ENCODE measurements around the gene GPD2.

DNA sequence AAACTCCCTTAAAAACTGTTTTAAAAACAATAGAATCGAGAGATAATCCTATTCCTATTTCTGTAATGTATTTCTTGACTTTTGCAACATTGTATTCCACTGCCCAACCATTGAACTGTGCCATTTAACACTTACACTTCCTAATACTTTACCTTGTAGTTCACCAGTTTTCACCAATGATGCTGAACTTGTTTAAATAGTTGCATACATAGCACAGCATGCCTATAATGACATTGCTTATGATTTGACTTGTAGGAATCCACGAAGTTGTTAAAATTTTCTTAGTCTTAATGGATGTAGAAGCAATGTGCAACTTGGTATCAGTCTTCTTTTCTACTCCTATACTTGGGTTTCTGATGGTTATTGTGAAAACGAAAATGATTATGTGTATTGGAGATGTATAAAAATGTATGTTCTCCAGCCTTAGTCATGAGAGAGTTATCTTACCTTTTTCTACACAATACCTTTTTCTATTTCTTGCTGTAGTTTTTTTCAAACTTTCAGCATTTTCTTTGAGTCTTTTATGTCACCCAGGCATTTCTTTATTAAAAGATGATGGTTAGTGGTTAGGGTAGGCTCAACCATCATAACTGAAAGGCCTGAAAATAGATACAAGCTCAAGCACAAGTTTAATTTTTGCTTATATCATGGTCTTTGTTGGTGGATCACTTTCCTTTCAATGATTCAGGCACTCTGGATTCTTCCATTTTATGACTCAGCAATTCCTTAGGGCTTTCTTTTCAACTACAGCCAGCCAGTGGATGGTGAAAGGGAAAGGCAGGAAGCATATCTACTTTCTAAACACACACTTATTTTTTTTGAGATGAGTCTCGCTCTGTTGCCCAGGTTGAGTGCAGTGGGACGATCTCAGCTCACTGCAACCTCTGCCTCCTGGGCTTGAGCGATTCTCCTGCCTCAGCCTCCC is 9.4 kb downstream of the GPD2 start:
- TF ChIP-seq, protein P1, sequence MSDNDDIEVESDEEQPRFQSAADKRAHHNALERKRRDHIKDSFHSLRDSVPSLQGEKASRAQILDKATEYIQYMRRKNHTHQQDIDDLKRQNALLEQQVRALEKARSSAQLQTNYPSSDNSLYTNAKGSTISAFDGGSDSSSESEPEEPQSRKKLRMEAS (IDR thresholded peaks at IDR 0.05; ENCODE audit: low read depth, low read length): no peak
- TF ChIP-seq, protein P2, sequence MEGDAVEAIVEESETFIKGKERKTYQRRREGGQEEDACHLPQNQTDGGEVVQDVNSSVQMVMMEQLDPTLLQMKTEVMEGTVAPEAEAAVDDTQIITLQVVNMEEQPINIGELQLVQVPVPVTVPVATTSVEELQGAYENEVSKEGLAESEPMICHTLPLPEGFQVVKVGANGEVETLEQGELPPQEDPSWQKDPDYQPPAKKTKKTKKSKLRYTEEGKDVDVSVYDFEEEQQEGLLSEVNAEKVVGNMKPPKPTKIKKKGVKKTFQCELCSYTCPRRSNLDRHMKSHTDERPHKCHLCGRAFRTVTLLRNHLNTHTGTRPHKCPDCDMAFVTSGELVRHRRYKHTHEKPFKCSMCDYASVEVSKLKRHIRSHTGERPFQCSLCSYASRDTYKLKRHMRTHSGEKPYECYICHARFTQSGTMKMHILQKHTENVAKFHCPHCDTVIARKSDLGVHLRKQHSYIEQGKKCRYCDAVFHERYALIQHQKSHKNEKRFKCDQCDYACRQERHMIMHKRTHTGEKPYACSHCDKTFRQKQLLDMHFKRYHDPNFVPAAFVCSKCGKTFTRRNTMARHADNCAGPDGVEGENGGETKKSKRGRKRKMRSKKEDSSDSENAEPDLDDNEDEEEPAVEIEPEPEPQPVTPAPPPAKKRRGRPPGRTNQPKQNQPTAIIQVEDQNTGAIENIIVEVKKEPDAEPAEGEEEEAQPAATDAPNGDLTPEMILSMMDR (IDR thresholded peaks at IDR 0.05; ENCODE audit: low read depth, low read length): no peak
